SU-DHL-6 (cell line): Measurements from ENCODE around the gene CYB561A3.

ENCODE experiments used
- H2AFZ ChIP-seq: fragments of 200-600 bp; sonication (generic); 2 replicates; pipeline ENCODE4 v1.6.1; 2014; ENCODE audit warnings: low read depth, mild to moderate bottlenecking, moderate library complexity, mixed read lengths, antibody characterized with exemption, low read length; ENCODE audit not compliant: severe bottlenecking
- H3F3A ChIP-seq: fragments of 200-600 bp; shearing (Covaris generic); 2 replicates; pipeline ENCODE4 v1.6.0; 2016; ENCODE audit warnings: antibody characterized with exemption, mild to moderate bottlenecking; ENCODE audit not compliant: insufficient read depth
- H3K27ac ChIP-seq: fragments of 200-600 bp; sonication (generic); 2 replicates; pipeline ENCODE4 v1.5.1; 2016; ENCODE audit warnings: low read depth, mild to moderate bottlenecking, low read length, moderate library complexity, mixed read lengths
- H3K27me3 ChIP-seq: fragments of 200-600 bp; sonication (generic), shearing (Covaris generic); 2 replicates; pipeline ENCODE4 v1.6.0; 2014; ENCODE audit warnings: mild to moderate bottlenecking, low read length
- H3K36me3 ChIP-seq: fragments of 200-600 bp; sonication (generic); 2 replicates; pipeline ENCODE4 v1.6.1; 2014; ENCODE audit warnings: mild to moderate bottlenecking, low read length, mixed read lengths
- H3K4me2 ChIP-seq: fragments of 300-600, 200-600 bp; shearing (Covaris generic), sonication (generic); 2 replicates; pipeline ENCODE4 v1.6.0; 2014; ENCODE audit warnings: low read length, low read depth, mild to moderate bottlenecking; ENCODE audit not compliant: poor library complexity, severe bottlenecking
- H3K4me3 ChIP-seq: fragments of 200-600 bp; sonication (generic); 2 replicates; pipeline ENCODE4 v1.5.1; 2014; ENCODE audit warnings: antibody characterized with exemption, low read length, mild to moderate bottlenecking, mixed read lengths; ENCODE audit not compliant: insufficient read depth, poor library complexity, severe bottlenecking
- H3K79me2 ChIP-seq: fragments of 200-600 bp; sonication (generic); 2 replicates; pipeline ENCODE4 v1.6.1; 2014; ENCODE audit warnings: mild to moderate bottlenecking, low read length, moderate library complexity; ENCODE audit not compliant: insufficient read depth
- H3K9ac ChIP-seq: fragments of 200-600 bp; sonication (generic); 2 replicates; pipeline ENCODE4 v1.7.0; 2014; ENCODE audit warnings: mild to moderate bottlenecking, low read length
- H3K9me2 ChIP-seq: fragments of 200-600 bp; sonication (generic); replicated peaks from 2 replicates; pipeline ENCODE4 v1.6.1; 2014; ENCODE audit warnings: low read length; ENCODE audit not compliant: insufficient read depth
- H3K9me3 ChIP-seq: fragments of 200-600 bp; sonication (generic); 2 replicates; pipeline ENCODE4 v1.6.1; 2014; ENCODE audit warnings: low read length, mixed read lengths; ENCODE audit not compliant: insufficient read depth
- H4K20me1 ChIP-seq: fragments of 200-600 bp; sonication (generic); 2 replicates; pipeline ENCODE4 v1.6.1; 2014; ENCODE audit warnings: low read depth, mild to moderate bottlenecking, antibody characterized with exemption, low read length, moderate library complexity, mixed read lengths
- CTCF ChIP-seq: fragments of 200-600 bp; sonication (generic); IDR thresholded peaks from one replicate; pipeline ENCODE4 v1.5.1; 2017; ENCODE audit warnings: antibody characterized with exemption, mild to moderate bottlenecking, low read length, moderate library complexity; ENCODE audit not compliant: insufficient read depth, poor library complexity, severe bottlenecking
- EZH2phosphoT487 ChIP-seq: fragments of 200-600 bp; sonication (generic), shearing (Covaris generic); conservative IDR thresholded peaks from 2 replicates; pipeline ENCODE4 v1.6.1; 2018; ENCODE audit warnings: mild to moderate bottlenecking, antibody characterized with exemption, low read length, moderate library complexity, mixed read lengths

CYB561A3 gene

GRCh38 chr11:61361741-61362541 is at the start of gene CYB561A3, which contains the start of gene TMEM138:
Gene CYB561A3 (minus strand): TSS chr11:61361882. CDS start chr11:61356713, 5,169 bp downstream.
Gene TMEM138 (plus strand): TSS chr11:61362374. CDS start chr11:61364391, 2,017 bp downstream.
- H3K79me2 ChIP-seq, result peaks cover 59% of the 10 kb centered on the region
- no peaks in the 10 kb centered on the region for H3K9me3 ChIP-seq
- H2AFZ ChIP-seq, result peak within 1 kb of the TSS; percentile 24
- TF ChIP-seq CTCF, result no peak
- TF ChIP-seq EZH2phosphoT487, result no peak
- peak within 1 kb of the TSS; percentile 78 for H3K4me3 ChIP-seq
- H3K9ac ChIP-seq, result peak within 1 kb of the TSS; percentile 87
- peak within 1 kb of the TSS; percentile 82 for H3K4me2 ChIP-seq
- peak within 1 kb of the TSS; percentile 99 for H3K27ac ChIP-seq
- H3K36me3 ChIP-seq, result peaks cover 11% of the 10 kb centered on the region
- H3K27me3 ChIP-seq, result no peaks in the 10 kb centered on the region
- H3F3A ChIP-seq, result peaks cover 35% of the 10 kb centered on the region
- no peaks in the 10 kb centered on the region for H3K9me2 ChIP-seq
- no peaks in the 10 kb centered on the region for H4K20me1 ChIP-seq

- no peak overlapping the region for H3K4me2 ChIP-seq
- no peak overlapping the region for H2AFZ ChIP-seq
- H3K9me2 ChIP-seq, result no peaks in the 10 kb centered on the region
- peaks cover 11% of the 10 kb centered on the region; the same call in 1 of the 2 replicates for H3F3A ChIP-seq
- H3K9me3 ChIP-seq, result no peaks in the 10 kb centered on the region
- H3K4me3 ChIP-seq, result no peak overlapping the region
- peaks cover 7% of the 10 kb centered on the region; the same call in 1 of the 2 replicates for H4K20me1 ChIP-seq
- TF ChIP-seq EZH2phosphoT487, result no peak
- no peak for TF ChIP-seq CTCF
- H3K27me3 ChIP-seq, result no peaks in the 10 kb centered on the region
- H3K36me3 ChIP-seq, result peaks cover 64% of the 10 kb centered on the region
- H3K79me2 ChIP-seq, result no peaks in the 10 kb centered on the region
- H3K27ac ChIP-seq, result no peak overlapping the region
- H3K9ac ChIP-seq, result no peak overlapping the region
Observed at GRCh38 chr11:61406991-61407728, 45.5 kb upstream of the CYB561A3 start.

- no peak for TF ChIP-seq EZH2phosphoT487
- TF ChIP-seq CTCF, result no peak
- no peaks in the 10 kb centered on the region for H3K27me3 ChIP-seq
- H3K4me3 ChIP-seq, result no peak overlapping the region
- H3K9ac ChIP-seq, result no peak overlapping the region
- peaks cover 53% of the 10 kb centered on the region for H3K36me3 ChIP-seq
- H4K20me1 ChIP-seq, result peaks cover 3% of the 10 kb centered on the region; the same call in 1 of the 2 replicates
- no peaks in the 10 kb centered on the region for H3K79me2 ChIP-seq
- H3K4me2 ChIP-seq, result no peak overlapping the region
- peaks cover 22% of the 10 kb centered on the region; the same call in 1 of the 2 replicates for H3F3A ChIP-seq
- H2AFZ ChIP-seq, result no peak overlapping the region
- no peak overlapping the region for H3K27ac ChIP-seq
- no peaks in the 10 kb centered on the region for H3K9me3 ChIP-seq
- no peaks in the 10 kb centered on the region for H3K9me2 ChIP-seq
Observed at GRCh38 chr11:61406067-61406466, 44.4 kb upstream of the CYB561A3 start.
